H9 (cell line): Measurements from ENCODE around the gene PHACTR1. TPM values are rescaled to one million over a fixed set of nuclear protein-coding genes. Genes with fewer than 3 reads are reported as not detected.

Source experiments
- DNase-seq: peaks from one replicate; pipeline ENCODE4 v3.0.0-alpha.2; 2017
- H2AFZ ChIP-seq: one replicate; pipeline ENCODE4 v1.6.1; 2013; ENCODE audit warnings: mild to moderate bottlenecking, low read length, control low read depth, moderate library complexity
- H2AK5ac ChIP-seq: 2 replicates; pipeline ENCODE4 v1.6.1; 2013; ENCODE audit warnings: low read length, control low read depth, mixed read lengths; ENCODE audit not compliant: insufficient read length
- H2BK120ac ChIP-seq: one replicate; pipeline ENCODE4 v1.6.1; 2013; ENCODE audit warnings: low read depth, mild to moderate bottlenecking, low read length, control low read depth, inconsistent platforms; ENCODE audit not compliant: poor library complexity, severe bottlenecking
- H2BK12ac ChIP-seq: 2 replicates; pipeline ENCODE4 v1.6.1; 2013; ENCODE audit warnings: low read length, control low read depth, mixed read lengths, low read depth; ENCODE audit not compliant: insufficient read length
- H2BK15ac ChIP-seq: 2 replicates; pipeline ENCODE4 v1.6.1; 2013; ENCODE audit warnings: low read depth, low read length, control low read depth
- H2BK20ac ChIP-seq: one replicate; pipeline ENCODE4 v1.6.1; 2013; ENCODE audit warnings: low read depth, mild to moderate bottlenecking, low read length, control low read depth, inconsistent platforms; ENCODE audit not compliant: poor library complexity, severe bottlenecking
- H2BK5ac ChIP-seq: 2 replicates; pipeline ENCODE4 v1.6.1; 2013; ENCODE audit warnings: low read length, control low read depth, mixed read lengths; ENCODE audit not compliant: insufficient read length
- H3K14ac ChIP-seq: 2 replicates; pipeline ENCODE4 v1.6.1; 2013; ENCODE audit warnings: low read length, control low read depth; ENCODE audit not compliant: insufficient read depth
- H3K18ac ChIP-seq: 2 replicates; pipeline ENCODE4 v1.6.1; 2013; ENCODE audit warnings: low read depth, mild to moderate bottlenecking, mixed read lengths, low read length, control low read depth; ENCODE audit not compliant: insufficient read length
- H3K23ac ChIP-seq: 2 replicates; pipeline ENCODE4 v1.6.1; 2013; ENCODE audit warnings: low read length, control low read depth, mixed read lengths, low read depth; ENCODE audit not compliant: insufficient read length
- H3K23me2 ChIP-seq: 2 replicates; pipeline ENCODE4 v1.6.1; 2013; ENCODE audit warnings: low read depth, mild to moderate bottlenecking, mixed read lengths, low read length, control low read depth; ENCODE audit not compliant: insufficient read length, poor library complexity, severe bottlenecking
- H3K27ac ChIP-seq: 2 replicates; pipeline ENCODE4 v1.5.1; 2013; ENCODE audit warnings: low read length, control low read depth, mixed read lengths, low read depth; ENCODE audit not compliant: insufficient read length
- H3K27me3 ChIP-seq: 2 replicates; pipeline ENCODE4 v1.6.1; 2013; ENCODE audit warnings: low read length, control low read depth, inconsistent platforms; ENCODE audit not compliant: insufficient read depth
- H3K4ac ChIP-seq: 2 replicates; pipeline ENCODE4 v1.6.1; 2013; ENCODE audit warnings: low read depth, mild to moderate bottlenecking, control low read depth, inconsistent platforms, low read length, moderate library complexity
- H3K4me1 ChIP-seq: 2 replicates; pipeline ENCODE4 v1.6.1; 2013; ENCODE audit warnings: low read length, control low read depth, inconsistent platforms; ENCODE audit not compliant: insufficient read depth
- H3K4me2 ChIP-seq: 2 replicates; pipeline ENCODE4 v1.6.1; 2013; ENCODE audit warnings: low read length, control low read depth, mixed read lengths; ENCODE audit not compliant: insufficient read length, insufficient read depth
- H3K56ac ChIP-seq: 2 replicates; pipeline ENCODE4 v1.6.1; 2013; ENCODE audit warnings: low read depth, mild to moderate bottlenecking, mixed read lengths, low read length, control low read depth; ENCODE audit not compliant: insufficient read length
- H3K79me1 ChIP-seq: 2 replicates; pipeline ENCODE4 v1.6.1; 2013; ENCODE audit warnings: low read depth, mild to moderate bottlenecking, moderate library complexity, low read length, control low read depth, inconsistent platforms; ENCODE audit not compliant: insufficient read depth, poor library complexity, severe bottlenecking
- H3K79me2 ChIP-seq: 2 replicates; pipeline ENCODE4 v1.6.1; 2013; ENCODE audit warnings: low read length, control low read depth, inconsistent platforms; ENCODE audit not compliant: insufficient read depth
- H3K9ac ChIP-seq: 2 replicates; pipeline ENCODE4 v1.6.1; 2013; ENCODE audit warnings: low read length, control low read depth, mixed read lengths; ENCODE audit not compliant: insufficient read length; ENCODE audit errors: extremely low read depth
- H3K9me3 ChIP-seq: one replicate; pipeline ENCODE4 v1.6.1; 2013; ENCODE audit warnings: low read depth, low read length, inconsistent platforms; ENCODE audit not compliant: control insufficient read depth
- H3T11ph ChIP-seq: one replicate; pipeline ENCODE4 v1.6.1; 2013; ENCODE audit warnings: mild to moderate bottlenecking, low read length, control low read depth, inconsistent platforms
- H4K20me1 ChIP-seq: one replicate; pipeline ENCODE4 v1.6.1; 2013; ENCODE audit not compliant: control insufficient read depth, insufficient read length, insufficient read depth
- H4K5ac ChIP-seq: 2 replicates; pipeline ENCODE4 v1.6.1; 2013; ENCODE audit warnings: low read depth, mild to moderate bottlenecking, mixed read lengths, low read length, control low read depth; ENCODE audit not compliant: insufficient read length
- H4K8ac ChIP-seq: replicated peaks from 2 replicates; pipeline ENCODE4 v1.6.1; 2013; ENCODE audit warnings: low read length, control low read depth, mixed read lengths, low read depth; ENCODE audit not compliant: insufficient read length
- H4K91ac ChIP-seq: 2 replicates; pipeline ENCODE4 v1.6.1; 2013; ENCODE audit warnings: low read depth, mild to moderate bottlenecking, moderate library complexity, mixed read lengths, low read length, control low read depth; ENCODE audit not compliant: insufficient read length
- H3K27ac Mint-ChIP-seq, 3 experiments: 2 replicates in 2 of 3; 3 replicates in 1 of 3; pipeline ENCODE4 v1.8.0; 2020 to 2021; ENCODE audit warnings: mixed read lengths in 3 of 3, mild to moderate bottlenecking in 1 of 3, moderate library complexity in 1 of 3
- H3K27me3 Mint-ChIP-seq: 2 replicates; pipeline ENCODE4 v1.8.0; 2021; ENCODE audit warnings: low read depth, mild to moderate bottlenecking, moderate library complexity, mixed read lengths
- H3K36me3 Mint-ChIP-seq, 3 experiments: 2 replicates in 2 of 3; 3 replicates in 1 of 3; pipeline ENCODE4 v1.8.0; 2020 to 2021; ENCODE audit warnings: low read depth in 3 of 3, mixed read lengths in 3 of 3; ENCODE audit not compliant: insufficient read depth in 1 of 3
- H3K4me1 Mint-ChIP-seq, 2 experiments: 2 replicates each; pipeline ENCODE4 v1.8.0; 2020; ENCODE audit warnings: mixed read lengths in 2 of 2
- H3K4me3 Mint-ChIP-seq, 2 experiments: 2 replicates in 1 of 2; 3 replicates in 1 of 2; pipeline ENCODE4 v1.8.0; 2020 to 2021; ENCODE audit warnings: mild to moderate bottlenecking in 2 of 2, mixed read lengths in 2 of 2, moderate library complexity in 1 of 2
- H3K9me3 Mint-ChIP-seq, 2 experiments: 2 replicates in 1 of 2; 3 replicates in 1 of 2; pipeline ENCODE4 v1.8.0; 2020; ENCODE audit warnings: mild to moderate bottlenecking in 2 of 2, mixed read lengths in 2 of 2, moderate library complexity in 1 of 2
- WGBS: extraction: QIAGEN DNeasy Blood & Tissue Kit; methylation state at CpG from one replicate; pipeline ENCODE4 v1.1.7; 2013; ENCODE audit warnings: missing lambda C conversion rate, low lambda C conversion rate, mixed read lengths; ENCODE audit not compliant: insufficient read length; ENCODE audit errors: extremely low coverage; 5-methylcytosine and 5-hydroxymethylcytosine counted together
- total RNA-seq: library from RNA; stranded (reverse); gene quantifications from 2 replicates; pipeline ENCODE4 v1.2.1, GENCODE V29; 2021
- TF ChIP-seq, protein P1 (sequence below): fragments of 200-600 bp; sonication (generic); conservative IDR thresholded peaks from 3 replicates; pipeline ENCODE4 v1.8.0; 2021; ENCODE audit warnings: antibody characterized with exemption, mild to moderate bottlenecking

PHACTR1 gene
- total RNA-seq, 1 experiment from 2014 or later = 15.9 TPM

DNA sequence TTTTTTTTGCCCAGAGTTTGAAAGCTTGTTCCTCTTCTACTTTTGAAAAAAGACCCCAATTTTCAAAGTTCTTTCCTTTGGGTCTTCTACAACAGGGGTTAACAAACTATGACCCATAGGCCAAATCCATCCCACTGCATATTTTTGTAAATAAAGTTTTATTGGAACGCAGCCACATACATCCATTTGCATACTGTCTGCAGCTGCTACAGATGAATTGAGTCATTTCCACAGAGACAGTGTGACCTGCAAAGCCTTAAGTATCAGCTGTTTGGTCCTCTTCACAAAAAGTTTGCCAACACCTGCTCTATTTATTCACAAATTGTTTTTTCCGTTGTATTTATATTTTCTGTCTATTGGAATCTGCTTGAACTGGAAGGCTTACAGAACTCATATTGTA lies 422.6 kb downstream of the PHACTR1 start:
- Mint-ChIP-seq H3K9me3 (peaks cover 0 to 6% of the 10 kb centered on the region in 2 experiments; a peak in 2 of 5 replicates), H3K4me1 (peaks cover 32 to 37% of the 10 kb centered on the region in 2 experiments), H3K36me3 (peaks cover 0 to 2% (median 0%) of the 10 kb centered on the region in 3 experiments; a peak in 3 of 7 replicates), H3K27me3 (no peaks in the 10 kb centered on the region), H3K27ac (no peak overlapping the region), H3K4me3 (no peak overlapping the region)
- H4K20me1 ChIP-seq = no peaks in the 10 kb centered on the region
- H2AK5ac ChIP-seq = no peak overlapping the region
- H2BK12ac ChIP-seq = no peak overlapping the region
- no peaks in the 10 kb centered on the region for H3K9me3 ChIP-seq
- H3K14ac ChIP-seq = no peak overlapping the region
- H3K18ac ChIP-seq = no peak overlapping the region
- H3K27ac ChIP-seq = no peak overlapping the region
- H3K27me3 ChIP-seq = no peaks in the 10 kb centered on the region
- H3K9ac ChIP-seq = no peak overlapping the region
- H2BK15ac ChIP-seq = no peak overlapping the region
- H4K91ac ChIP-seq = no peak overlapping the region
- DNase-seq = no peak
- H3K79me2 ChIP-seq = no peaks in the 10 kb centered on the region
- TF ChIP-seq, protein P1, sequence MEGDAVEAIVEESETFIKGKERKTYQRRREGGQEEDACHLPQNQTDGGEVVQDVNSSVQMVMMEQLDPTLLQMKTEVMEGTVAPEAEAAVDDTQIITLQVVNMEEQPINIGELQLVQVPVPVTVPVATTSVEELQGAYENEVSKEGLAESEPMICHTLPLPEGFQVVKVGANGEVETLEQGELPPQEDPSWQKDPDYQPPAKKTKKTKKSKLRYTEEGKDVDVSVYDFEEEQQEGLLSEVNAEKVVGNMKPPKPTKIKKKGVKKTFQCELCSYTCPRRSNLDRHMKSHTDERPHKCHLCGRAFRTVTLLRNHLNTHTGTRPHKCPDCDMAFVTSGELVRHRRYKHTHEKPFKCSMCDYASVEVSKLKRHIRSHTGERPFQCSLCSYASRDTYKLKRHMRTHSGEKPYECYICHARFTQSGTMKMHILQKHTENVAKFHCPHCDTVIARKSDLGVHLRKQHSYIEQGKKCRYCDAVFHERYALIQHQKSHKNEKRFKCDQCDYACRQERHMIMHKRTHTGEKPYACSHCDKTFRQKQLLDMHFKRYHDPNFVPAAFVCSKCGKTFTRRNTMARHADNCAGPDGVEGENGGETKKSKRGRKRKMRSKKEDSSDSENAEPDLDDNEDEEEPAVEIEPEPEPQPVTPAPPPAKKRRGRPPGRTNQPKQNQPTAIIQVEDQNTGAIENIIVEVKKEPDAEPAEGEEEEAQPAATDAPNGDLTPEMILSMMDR = no peak
- no peak overlapping the region for H3T11ph ChIP-seq
- no peak overlapping the region for H4K5ac ChIP-seq
- no peak overlapping the region for H4K8ac ChIP-seq
- H3K4me1 ChIP-seq = no peaks in the 10 kb centered on the region
- no peak overlapping the region for H2BK5ac ChIP-seq
- H3K4ac ChIP-seq = no peak overlapping the region
- no CpG with 5 or more reads among the region's 2 CpGs for WGBS
- H2BK120ac ChIP-seq = no peak overlapping the region
- no peaks in the 10 kb centered on the region for H3K79me1 ChIP-seq
- no peak overlapping the region for H3K23ac ChIP-seq
- H2BK20ac ChIP-seq = no peak overlapping the region
- H3K23me2 ChIP-seq = no peaks in the 10 kb centered on the region
- no peak overlapping the region for H3K56ac ChIP-seq
- H3K4me2 ChIP-seq = no peak overlapping the region
- no peak overlapping the region for H2AFZ ChIP-seq
